Esophagus muscularis mucosa (tissue), 4 donors: ENCODE data around the gene L3MBTL2.
"Not testable (repeated sequence)": the region's sequence is repeated elsewhere in the genome, so short reads cannot be mapped to it uniquely, and the experiment has no call there.

Source experiments
- EP300 ChIP-seq: sonication (generic); formaldehyde crosslinking; IDR thresholded peaks from one replicate; pipeline ENCODE4 v1.6.1; 2017; ENCODE audit warnings: antibody characterized with exemption
- POLR2A ChIP-seq: fragments of 450-650 bp; IDR thresholded peaks from one replicate; pipeline ENCODE4 v1.6.1; 2017; ENCODE audit warnings: antibody characterized with exemption, moderate library complexity, mild to moderate bottlenecking, low read depth
- POLR2AphosphoS5 ChIP-seq, 2 donors: sonication (generic); formaldehyde crosslinking; IDR thresholded peaks; one replicate each; pipeline ENCODE4 v1.6.1; 2017; ENCODE audit warnings: antibody characterized with exemption in 2 of 2
- TF ChIP-seq, protein P1 (sequence below), 3 experiments: fragments of 200-600 bp in 2 of 3; fragments of 450-650 bp in 1 of 3; sonication (generic) in 2 of 3; IDR thresholded peaks; one replicate each; pipeline ENCODE4 v1.5.1; 2017 to 2019; ENCODE audit warnings: antibody characterized with exemption in 3 of 3, mild to moderate bottlenecking in 2 of 3, moderate library complexity in 1 of 3

DNA sequence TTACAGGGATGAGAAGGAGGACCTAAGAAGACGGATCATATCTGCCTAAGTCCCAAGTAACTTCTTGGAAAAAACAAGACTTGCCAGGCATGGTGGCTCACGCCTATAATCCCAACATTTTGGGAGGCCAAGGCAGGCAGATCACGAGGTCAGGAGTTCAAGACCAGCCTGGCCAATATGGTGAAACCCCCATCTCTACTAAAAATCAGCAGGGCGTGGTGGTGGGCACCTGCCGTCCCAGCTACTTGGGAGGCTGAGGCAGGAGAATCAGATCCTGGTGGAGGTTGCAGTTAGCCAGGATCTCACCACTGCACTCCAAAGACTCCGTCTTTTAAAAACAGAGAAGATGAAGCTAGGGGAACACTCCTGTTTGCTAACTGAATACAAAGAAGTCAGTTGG is 24.8 kb upstream of the L3MBTL2 start:
- TF ChIP-seq, protein P1, sequence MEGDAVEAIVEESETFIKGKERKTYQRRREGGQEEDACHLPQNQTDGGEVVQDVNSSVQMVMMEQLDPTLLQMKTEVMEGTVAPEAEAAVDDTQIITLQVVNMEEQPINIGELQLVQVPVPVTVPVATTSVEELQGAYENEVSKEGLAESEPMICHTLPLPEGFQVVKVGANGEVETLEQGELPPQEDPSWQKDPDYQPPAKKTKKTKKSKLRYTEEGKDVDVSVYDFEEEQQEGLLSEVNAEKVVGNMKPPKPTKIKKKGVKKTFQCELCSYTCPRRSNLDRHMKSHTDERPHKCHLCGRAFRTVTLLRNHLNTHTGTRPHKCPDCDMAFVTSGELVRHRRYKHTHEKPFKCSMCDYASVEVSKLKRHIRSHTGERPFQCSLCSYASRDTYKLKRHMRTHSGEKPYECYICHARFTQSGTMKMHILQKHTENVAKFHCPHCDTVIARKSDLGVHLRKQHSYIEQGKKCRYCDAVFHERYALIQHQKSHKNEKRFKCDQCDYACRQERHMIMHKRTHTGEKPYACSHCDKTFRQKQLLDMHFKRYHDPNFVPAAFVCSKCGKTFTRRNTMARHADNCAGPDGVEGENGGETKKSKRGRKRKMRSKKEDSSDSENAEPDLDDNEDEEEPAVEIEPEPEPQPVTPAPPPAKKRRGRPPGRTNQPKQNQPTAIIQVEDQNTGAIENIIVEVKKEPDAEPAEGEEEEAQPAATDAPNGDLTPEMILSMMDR (IDR thresholded peaks at IDR 0.05), result not testable (repeated sequence)
- TF ChIP-seq POLR2A; POLR2AphosphoS5 (IDR thresholded peaks at IDR 0.05); EP300: not testable (repeated sequence)
